ENCODE measurements around the gene CHMP1B. TPM values are rescaled to one million over a fixed set of nuclear protein-coding genes. Genes with fewer than 3 reads are reported as not detected.

The CHMP1B gene
- total RNA-seq, 1 donor from 2014 or later: 27.1 TPM

- DNase-seq (ENCODE audit: low spot score): no peak
- intact Hi-C loops (cut with DNase I): no loop called here
- ATAC-seq: no peak
These were observed 11.4 kb downstream of the CHMP1B start for GRCh38 chr18:11862468-11863137.

DNA sequence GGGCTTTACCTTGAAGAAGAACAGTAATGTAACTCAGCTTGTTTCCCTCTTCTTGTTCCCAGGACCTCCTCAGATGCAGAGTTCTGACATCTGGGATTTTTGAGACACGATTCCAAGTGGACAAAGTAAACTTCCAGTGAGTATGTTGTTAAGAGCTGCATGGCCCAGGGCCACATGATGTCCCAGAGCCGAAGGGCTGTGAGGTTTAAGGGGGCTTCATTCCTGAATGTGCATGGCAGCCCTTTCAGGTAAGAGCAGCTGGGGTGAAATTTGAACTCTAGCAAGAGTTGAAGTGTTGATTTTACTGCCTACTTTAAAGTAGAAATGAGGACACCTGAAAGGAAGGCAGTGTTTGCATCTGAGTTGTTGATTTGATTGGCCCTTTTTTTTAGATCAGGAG is 13.3 kb downstream of the CHMP1B start:
- intact Hi-C loops (cut with DNase I): no loop called here

GRCh38 chr18:11865071-11865470 is 13.9 kb downstream of the CHMP1B start:
- intact Hi-C loops (cut with DNase I): no loop called here
- no peak for ATAC-seq
- no peak for DNase-seq (ENCODE audit: low spot score)

More for the DNA sequence above, 13.3 kb downstream of the CHMP1B start:
- ATAC-seq (no peak), DNase-seq (ENCODE audit: low spot score) (no peak)

- intact Hi-C loops (cut with DNase I): no loop called here
- DNase-seq (ENCODE audit: low spot score): no peak
- no peak for ATAC-seq
These were observed 15.1 kb downstream of the CHMP1B start for GRCh38 chr18:11866329-11866728.

- no peak for DNase-seq (ENCODE audit: low spot score)
- no peak for ATAC-seq
- intact Hi-C loops (cut with DNase I): no loop called here
These were observed 15.6 kb downstream of the CHMP1B start for GRCh38 chr18:11866764-11867163.

DNA sequence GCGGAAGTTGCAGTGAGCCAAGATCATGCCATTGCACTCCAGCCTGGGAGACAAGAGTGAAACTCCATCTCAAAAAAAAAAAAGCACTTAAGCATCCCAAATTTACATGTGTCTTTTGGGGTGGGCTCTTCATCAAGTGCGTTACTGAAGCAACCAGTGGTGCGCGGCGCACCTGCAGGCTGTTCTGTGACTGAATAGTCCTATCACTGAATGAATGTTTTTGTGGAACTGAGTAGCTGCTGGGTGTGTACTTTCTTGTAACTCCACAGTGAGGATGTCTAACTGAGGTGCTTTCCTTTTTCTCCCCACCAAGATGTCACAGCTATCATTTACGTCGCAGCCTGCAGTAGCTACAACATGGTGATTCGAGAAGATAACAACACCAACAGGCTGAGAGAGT is 17.0 kb downstream of the CHMP1B start:
- no peak for DNase-seq (ENCODE audit: low spot score)
- ATAC-seq: no peak
- intact Hi-C loops (cut with DNase I): no loop called here

- DNase-seq (ENCODE audit: low spot score): no peak
- no peak for ATAC-seq
- intact Hi-C loops (cut with DNase I): no loop called here
These were observed 20.3 kb downstream of the CHMP1B start for GRCh38 chr18:11871501-11871900.

- ATAC-seq (no peak), DNase-seq (ENCODE audit: low spot score) (no peak)
- intact Hi-C loops (cut with DNase I): no loop called here
These were observed 21.4 kb downstream of the CHMP1B start for GRCh38 chr18:11872479-11873136.

- intact Hi-C loops (cut with DNase I): no loop called here
- ATAC-seq: no peak
- no peak for DNase-seq (ENCODE audit: low spot score)
These were observed 22.6 kb downstream of the CHMP1B start for GRCh38 chr18:11873670-11874340.

GRCh38 chr18:11874676-11875075 is 23.5 kb downstream of the CHMP1B start:
- ATAC-seq: no peak
- no peak for DNase-seq (ENCODE audit: low spot score)
- intact Hi-C loops (cut with DNase I): no loop called here

- intact Hi-C loops (cut with DNase I): no loop called here
- ATAC-seq: no peak
These were observed 26.4 kb downstream of the CHMP1B start for GRCh38 chr18:11877497-11878135.

DNA sequence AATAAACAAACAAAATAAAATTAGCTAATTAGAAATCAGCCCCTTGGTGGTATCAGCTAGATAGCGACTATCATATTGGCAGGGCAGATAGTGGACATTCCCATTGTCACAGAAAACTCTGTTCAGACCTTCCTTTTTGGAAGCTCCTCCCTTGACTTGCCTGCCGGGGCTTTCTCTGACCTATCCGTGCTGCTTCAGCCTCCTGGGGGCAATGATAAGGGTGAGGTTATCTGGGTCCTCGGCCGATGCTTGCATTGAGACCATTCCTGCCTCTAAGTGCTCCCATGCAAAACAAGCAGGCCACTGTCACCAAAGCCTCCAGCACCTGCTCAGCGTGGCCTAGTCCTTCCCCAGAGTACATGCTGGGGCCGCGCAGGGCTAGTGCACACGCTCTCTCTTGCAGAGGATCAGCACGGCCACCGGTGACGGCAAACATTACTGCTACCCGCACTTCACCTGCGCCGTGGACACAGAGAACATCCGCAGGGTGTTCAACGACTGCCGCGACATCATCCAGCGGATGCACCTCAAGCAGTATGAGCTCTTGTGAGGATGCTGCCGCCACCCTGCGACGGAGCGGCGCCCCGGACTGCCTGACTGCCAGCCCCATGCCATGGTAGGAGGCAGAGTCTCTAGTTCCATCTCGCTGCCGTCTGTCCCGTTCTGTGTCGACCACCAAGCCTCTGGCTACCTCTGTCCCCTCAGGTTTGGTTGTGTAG is 29.5 kb downstream of the CHMP1B start:
- ATAC-seq (no peak), DNase-seq (ENCODE audit: low spot score) (no peak)
- intact Hi-C loops (cut with DNase I): no loop called here

More at GRCh38 chr18:11877497-11878135, 26.4 kb downstream of the CHMP1B start:
- DNase-seq (ENCODE audit: low spot score): no peak

- ATAC-seq: no peak
- intact Hi-C loops (cut with DNase I): no loop called here
These were observed 31.4 kb downstream of the CHMP1B start for GRCh38 chr18:11882636-11883035.

GRCh38 chr18:11883153-11883552 is 31.9 kb downstream of the CHMP1B start:
- ATAC-seq: peak; percentile 57
- DNase-seq (ENCODE audit: low spot score): no peak
- intact Hi-C loops (cut with DNase I): no loop called here

More at GRCh38 chr18:11882636-11883035, 31.4 kb downstream of the CHMP1B start:
- DNase-seq (ENCODE audit: low spot score): no peak

GRCh38 chr18:11884396-11885030 is 33.3 kb downstream of the CHMP1B start:
- DNase-seq (ENCODE audit: low spot score) (no peak), ATAC-seq (no peak)
- intact Hi-C loops (cut with DNase I): no loop called here

- ATAC-seq: peak; percentile 53
- intact Hi-C loops (cut with DNase I): no loop called here
- DNase-seq (ENCODE audit: low spot score): no peak
These were observed 34.2 kb downstream of the CHMP1B start for GRCh38 chr18:11885278-11885947.

- ATAC-seq (no peak), DNase-seq (ENCODE audit: low spot score) (no peak)
- intact Hi-C loops (cut with DNase I): no loop called here
These were observed 35.4 kb downstream of the CHMP1B start for GRCh38 chr18:11886577-11887110.
